Right lobe of liver (tissue), 4 donors: Measurements from ENCODE around the gene NRCAM.

Source experiments
- POLR2A ChIP-seq: fragments of 450-650 bp; IDR thresholded peaks from one replicate; pipeline ENCODE4 v1.6.1; 2017; ENCODE audit warnings: antibody characterized with exemption, mild to moderate bottlenecking
- TF ChIP-seq, protein P1 (sequence below), 4 donors: fragments of 200-600 bp in 3 of 4; fragments of 450-650 bp in 1 of 4; IDR thresholded peaks; one replicate each; pipeline versions ENCODE4 v1.5.1 to v1.8.0; 2016 to 2022; ENCODE audit warnings: antibody characterized with exemption in 4 of 4, mild to moderate bottlenecking in 2 of 4
- donor health status: DM: no; HTN: no; CAD: no.
- donor health status: DM: no; HTN: no; CAD: no.
- donor health status: DM: no; HTN: yes; CAD: no.

DNA sequence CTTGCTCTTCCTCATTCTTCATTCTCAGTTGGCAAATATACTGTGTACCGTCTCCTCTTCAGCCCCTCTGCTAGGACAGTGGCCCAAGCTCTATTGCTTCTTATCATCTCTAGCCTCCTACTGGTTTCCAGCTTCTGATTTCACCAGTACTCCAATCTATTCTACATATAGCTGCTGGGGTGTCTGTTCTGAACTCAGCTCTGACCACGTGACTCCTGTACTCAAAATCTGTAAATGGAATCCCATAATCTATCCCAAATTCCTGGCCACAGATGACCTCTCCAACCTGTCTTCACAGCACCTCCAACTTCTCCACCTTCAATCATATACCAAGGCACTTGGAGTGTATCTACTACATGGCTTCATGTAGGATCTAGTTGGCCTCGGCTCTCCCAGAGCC lies 152.9 kb downstream of the NRCAM start:
- TF ChIP-seq, protein P1, sequence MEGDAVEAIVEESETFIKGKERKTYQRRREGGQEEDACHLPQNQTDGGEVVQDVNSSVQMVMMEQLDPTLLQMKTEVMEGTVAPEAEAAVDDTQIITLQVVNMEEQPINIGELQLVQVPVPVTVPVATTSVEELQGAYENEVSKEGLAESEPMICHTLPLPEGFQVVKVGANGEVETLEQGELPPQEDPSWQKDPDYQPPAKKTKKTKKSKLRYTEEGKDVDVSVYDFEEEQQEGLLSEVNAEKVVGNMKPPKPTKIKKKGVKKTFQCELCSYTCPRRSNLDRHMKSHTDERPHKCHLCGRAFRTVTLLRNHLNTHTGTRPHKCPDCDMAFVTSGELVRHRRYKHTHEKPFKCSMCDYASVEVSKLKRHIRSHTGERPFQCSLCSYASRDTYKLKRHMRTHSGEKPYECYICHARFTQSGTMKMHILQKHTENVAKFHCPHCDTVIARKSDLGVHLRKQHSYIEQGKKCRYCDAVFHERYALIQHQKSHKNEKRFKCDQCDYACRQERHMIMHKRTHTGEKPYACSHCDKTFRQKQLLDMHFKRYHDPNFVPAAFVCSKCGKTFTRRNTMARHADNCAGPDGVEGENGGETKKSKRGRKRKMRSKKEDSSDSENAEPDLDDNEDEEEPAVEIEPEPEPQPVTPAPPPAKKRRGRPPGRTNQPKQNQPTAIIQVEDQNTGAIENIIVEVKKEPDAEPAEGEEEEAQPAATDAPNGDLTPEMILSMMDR (IDR thresholded peaks at IDR 0.05) = no peak
- TF ChIP-seq POLR2A = no peak
